ENCODE results near the gene GID4. TPM values are rescaled to one million over a fixed set of nuclear protein-coding genes. Genes with fewer than 3 reads are reported as not detected.

Gene GID4
- polyA plus RNA-seq, 3 donors from 2014 or later: 4.3 to 7.4 (median 5.0) TPM

GRCh38 chr17:18105595-18105994 lies 66.4 kb downstream of the GID4 start:
- no peak for DNase-seq
- Mint-ChIP-seq H3K4me3 (no peak overlapping the region), H3K36me3 (no peaks in the 10 kb centered on the region), H3K9me3 (no peaks in the 10 kb centered on the region), H3K27me3 (ENCODE audit: low read depth in 3 of 3) (peaks cover 0 to 3% (median 2%) of the 10 kb centered on the region in 3 donors), H3K4me1 (peaks cover 0 to 2% of the 10 kb centered on the region in 2 donors), H3K27ac (peak overlapping the region in 1 of 6 donors; percentile 58)

GRCh38 chr17:18106211-18106610 lies 67.0 kb downstream of the GID4 start:
- H3K9me3 Mint-ChIP-seq: no peaks in the 10 kb centered on the region
- H3K4me1 Mint-ChIP-seq: peaks cover 0 to 2% of the 10 kb centered on the region in 2 donors
- peaks cover 0 to 3% (median 2%) of the 10 kb centered on the region in 3 donors for H3K27me3 Mint-ChIP-seq (ENCODE audit: low read depth in 3 of 3)
- no peak overlapping the region for H3K4me3 Mint-ChIP-seq
- no peaks in the 10 kb centered on the region for H3K36me3 Mint-ChIP-seq
- no peak for DNase-seq
- H3K27ac Mint-ChIP-seq: peak overlapping the region in 1 of 6 donors; percentile 58

- H3K36me3 Mint-ChIP-seq: no peaks in the 10 kb centered on the region
- no peak overlapping the region for H3K27ac Mint-ChIP-seq
- peaks cover 0 to 3% (median 2%) of the 10 kb centered on the region in 3 donors for H3K27me3 Mint-ChIP-seq (ENCODE audit: low read depth in 3 of 3)
Measured at GRCh38 chr17:18107061-18107790, 68.0 kb downstream of the GID4 start.

DNA sequence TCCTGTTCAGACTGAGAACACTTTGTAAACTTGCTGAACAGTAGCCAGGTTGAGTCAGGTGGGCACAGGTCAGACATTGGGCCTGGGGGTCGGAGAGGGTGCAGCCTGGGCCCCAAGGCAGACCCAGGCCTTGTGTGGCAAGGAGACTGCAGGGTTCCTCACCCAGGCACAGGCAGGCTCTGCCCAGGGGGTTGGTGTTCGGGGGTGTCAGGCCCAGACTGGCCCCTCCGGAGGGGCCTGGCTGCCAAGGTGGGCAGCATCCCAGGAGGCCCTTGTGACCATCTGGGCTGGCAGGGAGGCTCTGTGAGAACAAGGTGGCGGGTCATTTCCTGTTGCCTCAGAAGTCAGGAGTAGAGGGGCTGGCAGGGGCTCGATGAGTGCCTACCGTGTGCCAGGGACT lies 68.8 kb downstream of the GID4 start:
- Mint-ChIP-seq H3K4me3 (no peak overlapping the region), H3K27ac (no peak overlapping the region), H3K4me1 (peaks cover 0 to 2% of the 10 kb centered on the region in 2 donors), H3K27me3 (ENCODE audit: low read depth in 3 of 3) (peaks cover 0 to 3% (median 2%) of the 10 kb centered on the region in 3 donors), H3K36me3 (no peaks in the 10 kb centered on the region), H3K9me3 (no peaks in the 10 kb centered on the region)
- no peak for DNase-seq

More at GRCh38 chr17:18107061-18107790, 68.0 kb downstream of the GID4 start:
- DNase-seq: no peak
- Mint-ChIP-seq H3K9me3 (no peaks in the 10 kb centered on the region), H3K4me1 (peaks cover 0 to 2% of the 10 kb centered on the region in 2 donors), H3K4me3 (no peak overlapping the region)

DNA sequence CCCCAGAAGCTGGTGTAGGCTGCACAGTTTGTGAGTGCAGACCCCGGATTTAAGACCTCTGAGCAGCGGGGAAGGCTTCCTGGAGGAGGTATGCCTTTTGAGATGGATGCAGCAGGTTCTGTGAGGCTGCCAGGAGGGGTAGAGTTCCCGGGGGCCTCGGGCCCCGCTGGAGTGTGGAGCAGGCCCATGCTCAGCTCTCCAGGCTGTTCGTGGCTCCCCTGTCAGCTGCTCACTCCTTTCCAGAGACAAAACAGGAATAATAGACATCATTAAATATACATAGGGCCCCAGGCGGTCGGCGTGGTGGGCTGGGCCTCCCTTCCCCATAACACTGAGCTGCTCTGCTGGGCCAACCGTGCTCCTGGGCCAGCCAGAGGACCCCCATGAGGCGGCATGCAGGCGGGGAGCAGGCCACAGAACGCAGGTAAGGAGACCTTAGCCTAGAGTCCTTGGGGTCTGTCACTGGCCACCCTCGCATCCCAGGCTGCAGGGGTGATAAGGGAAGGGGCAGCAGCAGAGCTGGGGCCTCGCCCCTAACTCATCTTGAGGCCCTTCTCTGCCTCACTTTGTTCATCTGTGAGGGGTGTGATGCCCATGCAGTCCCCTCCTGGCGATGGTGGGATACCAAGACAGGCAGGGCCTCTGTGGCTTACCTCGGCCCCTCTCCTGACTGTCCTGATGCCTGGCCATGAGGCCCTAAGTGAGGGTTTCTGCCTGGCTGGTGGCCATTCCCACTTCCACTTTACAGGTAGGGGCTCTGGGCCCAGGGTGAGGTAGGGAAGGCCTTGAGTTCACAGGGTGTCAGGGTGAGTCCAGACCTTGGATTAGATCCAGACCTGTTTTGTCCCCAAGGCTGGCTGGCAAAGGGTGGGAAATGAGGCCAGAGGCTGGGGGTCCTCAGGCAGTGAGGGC lies 69.4 kb downstream of the GID4 start, which contains the start of gene MYO15A:
Gene MYO15A, plus strand, starts transcription at position 356 of the 912 bp plus-strand sequence. CDS start 10,045 bp downstream, outside the sequence.
- no peaks in the 10 kb centered on the region for H3K36me3 Mint-ChIP-seq
- peaks cover 0 to 3% (median 2%) of the 10 kb centered on the region in 3 donors for H3K27me3 Mint-ChIP-seq (ENCODE audit: low read depth in 3 of 3)
- peaks cover 0 to 2% of the 10 kb centered on the region in 2 donors for H3K4me1 Mint-ChIP-seq
- H3K4me3 Mint-ChIP-seq: no peak within 1 kb of the TSS
- no peak for DNase-seq
- no peaks in the 10 kb centered on the region for H3K9me3 Mint-ChIP-seq
- H3K27ac Mint-ChIP-seq: peak within 1 kb of the TSS in 1 of 6 donors; percentile 55

- no peaks in the 10 kb centered on the region for H3K27me3 Mint-ChIP-seq (ENCODE audit: low read depth in 3 of 3)
- H3K4me1 Mint-ChIP-seq: peaks cover 0 to 2% of the 10 kb centered on the region in 2 donors
- H3K27ac Mint-ChIP-seq: no peak overlapping the region
- H3K9me3 Mint-ChIP-seq: no peaks in the 10 kb centered on the region
- DNase-seq: no peak
- no peaks in the 10 kb centered on the region for H3K36me3 Mint-ChIP-seq
- no peak overlapping the region for H3K4me3 Mint-ChIP-seq
Measured at GRCh38 chr17:18109935-18110485, 70.8 kb downstream of the GID4 start.

DNA sequence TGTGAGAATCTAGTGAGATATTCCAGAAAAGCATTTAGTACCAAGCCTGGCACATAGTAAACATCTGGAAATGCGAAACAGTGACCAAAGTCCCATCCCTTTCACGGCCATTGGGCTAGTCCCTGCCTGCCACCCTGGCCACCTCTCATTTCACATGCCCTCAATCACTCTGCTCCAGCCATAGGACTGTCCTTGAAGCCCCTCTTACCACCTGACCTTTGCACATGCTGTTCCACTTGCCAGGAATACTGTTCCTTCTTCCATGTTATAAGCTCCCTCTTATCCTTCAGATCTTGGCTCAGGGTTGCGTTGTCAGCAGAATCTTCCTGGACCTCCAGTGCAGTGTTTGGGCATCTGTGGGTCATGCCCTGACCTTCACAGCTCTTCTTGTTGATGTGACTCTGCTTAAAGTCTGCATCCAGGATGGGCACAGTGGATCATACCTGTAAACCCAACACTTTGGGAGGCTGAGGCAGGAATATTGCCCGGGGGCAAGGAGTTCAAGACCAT lies 71.5 kb downstream of the GID4 start:
- Mint-ChIP-seq H3K36me3 (no peaks in the 10 kb centered on the region), H3K4me1 (peaks cover 0 to 2% of the 10 kb centered on the region in 2 donors), H3K27ac (peak overlapping the region in 2 of 6 donors; percentile 18 to 22), H3K4me3 (no peak overlapping the region), H3K9me3 (no peaks in the 10 kb centered on the region), H3K27me3 (ENCODE audit: low read depth in 3 of 3) (no peaks in the 10 kb centered on the region)
- no peak for DNase-seq

DNA sequence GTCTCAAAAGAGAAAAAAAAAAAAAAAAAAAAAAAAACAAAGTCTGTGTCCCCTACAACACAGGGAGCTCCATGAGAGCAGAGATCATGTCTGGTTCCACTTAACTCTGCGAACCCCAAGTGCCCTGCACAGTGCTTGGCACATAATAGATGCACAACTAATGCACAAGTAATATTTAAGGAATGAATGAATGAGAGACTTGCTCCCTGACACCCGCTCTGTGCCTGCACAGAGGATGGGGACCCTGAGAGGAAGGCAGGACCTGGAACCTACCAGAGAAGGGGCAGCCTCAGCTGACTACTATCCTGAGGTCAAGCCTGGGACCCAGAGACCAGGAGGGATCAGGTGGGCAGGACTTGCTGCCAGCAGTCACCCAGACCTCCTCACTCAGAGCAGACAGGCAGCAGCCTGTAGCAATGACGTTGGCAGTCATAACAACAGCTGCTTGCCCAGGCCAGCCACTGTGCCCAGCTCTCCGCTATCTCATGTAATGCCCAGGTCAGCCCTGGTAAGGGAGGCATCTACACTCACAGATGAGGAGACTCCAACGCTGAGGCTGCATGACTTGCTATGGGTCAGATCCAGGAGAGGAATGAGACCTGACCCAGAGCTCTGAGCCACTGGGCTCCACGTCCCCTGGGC lies 72.2 kb downstream of the GID4 start:
- no peak for DNase-seq
- Mint-ChIP-seq H3K9me3 (no peaks in the 10 kb centered on the region), H3K36me3 (no peaks in the 10 kb centered on the region), H3K27ac (no peak overlapping the region), H3K4me3 (no peak overlapping the region), H3K4me1 (peaks cover 0 to 2% of the 10 kb centered on the region in 2 donors), H3K27me3 (ENCODE audit: low read depth in 3 of 3) (no peaks in the 10 kb centered on the region)

DNA sequence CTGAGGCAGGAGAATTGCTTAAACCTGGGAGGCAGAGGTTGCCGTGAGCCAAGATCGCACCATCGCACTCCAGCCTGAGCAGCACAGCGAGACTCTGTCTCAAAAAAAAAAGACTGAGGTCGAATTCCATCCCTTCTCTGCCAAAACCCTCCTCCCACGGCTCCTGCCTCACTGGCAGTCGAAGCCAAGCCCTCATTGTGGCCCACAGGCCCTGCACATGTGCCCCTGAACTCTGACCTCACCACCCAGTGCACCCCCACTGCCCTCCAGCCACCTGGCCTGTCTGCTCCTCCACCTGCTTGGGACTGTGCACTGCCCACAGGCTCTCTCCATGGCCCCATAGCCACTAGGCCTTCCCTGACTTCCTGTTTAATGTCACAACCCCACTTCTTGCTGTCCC lies 76.3 kb downstream of the GID4 start:
- H3K27ac Mint-ChIP-seq: no peak overlapping the region
- H3K36me3 Mint-ChIP-seq: no peaks in the 10 kb centered on the region
- no peaks in the 10 kb centered on the region for H3K4me1 Mint-ChIP-seq

DNA sequence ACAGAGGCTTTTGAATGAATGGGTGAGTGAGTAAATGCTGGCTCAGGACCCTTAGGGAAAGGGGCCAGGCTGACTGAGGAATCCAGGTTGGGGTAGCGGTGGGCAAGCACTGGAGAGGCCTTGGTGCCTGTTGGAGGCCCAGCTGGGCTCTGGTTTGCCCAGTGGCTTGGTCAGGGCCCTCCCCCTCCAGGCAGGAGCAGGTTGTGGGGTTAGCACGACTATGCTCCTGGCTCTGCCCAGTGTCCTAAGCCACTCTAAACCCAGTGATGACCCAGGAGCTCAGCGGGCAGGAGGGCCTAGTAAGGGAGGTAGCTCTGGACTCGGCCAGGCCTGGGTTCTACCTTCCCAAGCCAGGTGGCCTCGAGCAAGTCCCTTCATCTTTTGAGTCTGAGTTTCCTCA lies 76.9 kb downstream of the GID4 start:
- Mint-ChIP-seq H3K27me3 (ENCODE audit: low read depth in 3 of 3) (no peaks in the 10 kb centered on the region), H3K27ac (no peak overlapping the region), H3K4me3 (no peak overlapping the region), H3K36me3 (no peaks in the 10 kb centered on the region), H3K4me1 (no peaks in the 10 kb centered on the region), H3K9me3 (no peaks in the 10 kb centered on the region)
- DNase-seq: no peak

More for the DNA sequence above, 76.3 kb downstream of the GID4 start:
- Mint-ChIP-seq H3K27me3 (ENCODE audit: low read depth in 3 of 3) (no peaks in the 10 kb centered on the region), H3K4me3 (no peak overlapping the region), H3K9me3 (no peaks in the 10 kb centered on the region)
- DNase-seq: no peak

GRCh38 chr17:18117533-18117932 lies 78.3 kb downstream of the GID4 start:
- H3K27me3 Mint-ChIP-seq (ENCODE audit: low read depth in 3 of 3): no peaks in the 10 kb centered on the region
- H3K27ac Mint-ChIP-seq: no peak overlapping the region

More at GRCh38 chr17:18117533-18117932, 78.3 kb downstream of the GID4 start:
- no peaks in the 10 kb centered on the region for H3K9me3 Mint-ChIP-seq
- DNase-seq: no peak
- no peaks in the 10 kb centered on the region for H3K36me3 Mint-ChIP-seq
- no peak overlapping the region for H3K4me3 Mint-ChIP-seq
- no peaks in the 10 kb centered on the region for H3K4me1 Mint-ChIP-seq

All from immature natural killer cell (primary cell).